OCI-LY3 (cell line): ENCODE data around the gene FRG2C.

Source experiments
- CTCF ChIP-seq: fragments of 200-600, 300-600 bp; sonication (generic); IDR thresholded peaks from 2 replicates; pipeline ENCODE4 v1.5.1; 2014; ENCODE audit warnings: antibody characterized with exemption, low read length, low read depth
- EZH2phosphoT487 ChIP-seq: fragments of 200-600 bp; shearing (Covaris generic); IDR thresholded peaks from 2 replicates; pipeline ENCODE4 v1.6.1; 2018; ENCODE audit warnings: antibody characterized with exemption, mixed run types, low read depth

- TF ChIP-seq CTCF (no peak), EZH2phosphoT487 (no peak)
Measured at GRCh38 chr3:75687323-75687722, 23.2 kb downstream of the FRG2C start.
